Measurements from ENCODE around the gene SLFN5. TPM values are rescaled to one million over a fixed set of nuclear protein-coding genes. Genes with fewer than 3 reads are reported as not detected.

The SLFN5 gene
- total RNA-seq, 2 donors from 2014 or later, result 3.0 to 8.5 TPM

DNA sequence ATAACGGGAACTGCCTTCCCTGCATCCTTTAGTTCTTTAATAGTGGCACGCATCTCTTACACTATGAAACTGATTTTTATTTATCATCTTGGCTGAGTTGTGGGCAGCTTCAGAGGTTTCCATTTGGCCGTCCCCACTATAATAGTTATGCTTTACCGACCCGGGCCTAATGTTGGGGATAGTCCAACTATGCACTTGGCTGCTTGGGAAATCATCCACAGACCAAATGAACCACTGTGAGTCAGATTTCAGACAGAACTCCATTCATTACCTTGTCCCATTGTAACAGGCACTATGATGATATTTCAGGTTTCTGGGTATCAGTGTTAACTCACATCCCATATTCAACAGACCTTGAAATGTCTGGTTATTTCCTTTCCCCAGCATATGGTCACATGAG, 6.1 kb upstream of the SLFN5 start:
- Histone ChIP-seq H3K27me3 (no peaks in the 10 kb centered on the region), H3K36me3 (no peaks in the 10 kb centered on the region), H3K4me3 (no peak overlapping the region), H3K9me3 (no peaks in the 10 kb centered on the region), H3K27ac (no peak overlapping the region), H3K9ac (ENCODE audit: low read depth in 2 of 2, low read length in 2 of 2) (no peak overlapping the region), H3K4me1 (no peaks in the 10 kb centered on the region)
- no peak for DNase-seq
- TF ChIP-seq, protein P1, sequence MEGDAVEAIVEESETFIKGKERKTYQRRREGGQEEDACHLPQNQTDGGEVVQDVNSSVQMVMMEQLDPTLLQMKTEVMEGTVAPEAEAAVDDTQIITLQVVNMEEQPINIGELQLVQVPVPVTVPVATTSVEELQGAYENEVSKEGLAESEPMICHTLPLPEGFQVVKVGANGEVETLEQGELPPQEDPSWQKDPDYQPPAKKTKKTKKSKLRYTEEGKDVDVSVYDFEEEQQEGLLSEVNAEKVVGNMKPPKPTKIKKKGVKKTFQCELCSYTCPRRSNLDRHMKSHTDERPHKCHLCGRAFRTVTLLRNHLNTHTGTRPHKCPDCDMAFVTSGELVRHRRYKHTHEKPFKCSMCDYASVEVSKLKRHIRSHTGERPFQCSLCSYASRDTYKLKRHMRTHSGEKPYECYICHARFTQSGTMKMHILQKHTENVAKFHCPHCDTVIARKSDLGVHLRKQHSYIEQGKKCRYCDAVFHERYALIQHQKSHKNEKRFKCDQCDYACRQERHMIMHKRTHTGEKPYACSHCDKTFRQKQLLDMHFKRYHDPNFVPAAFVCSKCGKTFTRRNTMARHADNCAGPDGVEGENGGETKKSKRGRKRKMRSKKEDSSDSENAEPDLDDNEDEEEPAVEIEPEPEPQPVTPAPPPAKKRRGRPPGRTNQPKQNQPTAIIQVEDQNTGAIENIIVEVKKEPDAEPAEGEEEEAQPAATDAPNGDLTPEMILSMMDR (IDR thresholded peaks at IDR 0.05), result no peak
- intact Hi-C loops (cut with DNase I), result no loop called here

DNA sequence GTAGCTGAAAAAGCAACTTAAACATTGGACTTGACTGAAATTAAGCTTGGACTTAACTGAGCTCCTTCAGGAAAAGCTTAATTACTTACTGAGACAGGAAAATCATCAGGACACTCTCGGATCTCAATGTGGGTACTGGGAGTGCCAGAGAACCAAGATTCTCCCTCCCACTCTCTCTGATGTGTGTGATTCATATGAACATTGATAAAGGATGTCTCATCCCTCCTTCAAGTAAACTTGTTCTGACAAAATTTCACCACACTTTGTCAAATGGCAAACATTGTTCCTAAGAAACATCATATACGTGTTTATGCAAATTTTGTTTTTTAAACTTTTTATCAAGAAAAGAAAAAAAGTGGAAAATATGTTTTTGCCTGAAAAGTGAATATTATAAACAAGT, 4.1 kb upstream of the SLFN5 start:
- Histone ChIP-seq H3K4me1 (no peaks in the 10 kb centered on the region), H3K9ac (ENCODE audit: low read depth in 2 of 2, low read length in 2 of 2) (no peak overlapping the region), H3K36me3 (no peaks in the 10 kb centered on the region), H3K27me3 (no peaks in the 10 kb centered on the region), H3K4me3 (no peak overlapping the region), H3K27ac (no peak overlapping the region), H3K9me3 (no peaks in the 10 kb centered on the region)
- TF ChIP-seq, protein P1 (IDR thresholded peaks at IDR 0.05), result no peak
- intact Hi-C loops (cut with DNase I), result no loop called here
- no peak for DNase-seq

DNA sequence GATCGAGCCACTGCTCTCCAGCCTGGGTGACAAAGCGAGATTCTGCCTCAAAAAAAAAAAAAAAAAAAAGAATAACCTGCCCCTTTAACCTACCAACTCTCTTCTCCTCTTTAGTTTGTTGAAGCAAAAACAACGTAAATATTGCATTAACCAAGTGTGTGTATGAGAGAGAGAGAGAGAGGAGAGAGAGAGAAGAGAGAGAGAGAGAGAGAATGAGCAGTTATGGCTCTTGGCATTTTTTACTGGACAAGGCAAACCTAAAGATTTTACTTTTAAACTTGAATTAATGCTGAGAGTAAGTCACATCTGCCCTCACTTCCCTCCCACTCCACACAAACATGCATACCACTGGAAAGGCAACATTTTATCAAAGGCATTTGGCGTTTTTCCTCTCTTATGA, 3.0 kb upstream of the SLFN5 start:
- no peaks in the 10 kb centered on the region for H3K27me3 ChIP-seq
- H3K4me3 ChIP-seq, result no peak overlapping the region
- no peaks in the 10 kb centered on the region for H3K9me3 ChIP-seq
- no peak overlapping the region for H3K27ac ChIP-seq
- TF ChIP-seq, protein P1 (IDR thresholded peaks at IDR 0.05), result no peak
- no peak for DNase-seq
- H3K9ac ChIP-seq (ENCODE audit: low read depth in 2 of 2, low read length in 2 of 2), result no peak overlapping the region
- no peaks in the 10 kb centered on the region for H3K36me3 ChIP-seq
- H3K4me1 ChIP-seq, result no peaks in the 10 kb centered on the region
- intact Hi-C loops (cut with DNase I), result no loop called here

DNA sequence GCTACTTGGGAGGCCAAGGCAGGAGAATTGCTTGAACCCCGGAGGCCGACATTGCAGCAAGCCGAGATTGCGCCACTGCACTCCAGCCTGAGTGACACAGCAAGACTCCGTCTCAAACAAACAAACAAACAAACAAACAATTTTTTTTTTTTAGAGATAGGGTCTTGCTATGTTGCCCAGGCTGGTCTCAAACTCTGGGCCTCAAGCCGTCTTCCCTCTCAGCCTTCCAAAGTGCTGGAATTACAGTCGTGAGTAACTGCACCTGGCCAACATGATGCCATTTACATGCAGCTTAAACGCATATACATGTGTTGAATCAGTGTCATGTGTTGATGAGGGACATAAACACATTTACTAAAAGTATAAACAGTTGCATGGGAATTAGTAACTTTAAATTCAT, 2.0 kb upstream of the SLFN5 start:
- Histone ChIP-seq H3K36me3 (no peaks in the 10 kb centered on the region), H3K4me3 (no peak overlapping the region), H3K4me1 (no peaks in the 10 kb centered on the region), H3K9me3 (no peaks in the 10 kb centered on the region), H3K27ac (no peak overlapping the region), H3K9ac (ENCODE audit: low read depth in 2 of 2, low read length in 2 of 2) (no peak overlapping the region), H3K27me3 (no peaks in the 10 kb centered on the region)
- TF ChIP-seq, protein P1 (IDR thresholded peaks at IDR 0.05), result no peak
- intact Hi-C loops (cut with DNase I), result no loop called here
- no peak for DNase-seq

DNA sequence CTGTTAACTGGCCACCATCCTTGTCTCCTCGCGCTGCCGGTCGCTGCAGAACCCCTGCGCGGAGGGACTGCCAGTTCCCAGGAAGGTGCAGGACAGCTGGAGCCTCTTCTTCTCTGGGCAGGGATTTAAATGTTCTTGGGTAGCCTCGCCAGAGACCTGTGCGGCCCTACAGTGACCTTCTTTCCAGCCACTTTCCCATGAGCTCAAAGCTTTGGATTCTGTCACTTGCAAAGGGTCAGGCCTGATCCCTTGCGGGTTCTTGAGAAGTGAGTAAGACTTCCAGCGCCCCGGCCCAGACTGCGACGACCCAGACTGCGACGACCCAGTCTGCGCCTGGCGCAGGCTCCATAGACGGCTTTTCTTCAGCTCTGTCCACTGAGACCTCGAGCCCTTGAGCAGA, 1.4 kb upstream of the SLFN5 start:
- no peak for DNase-seq
- no peaks in the 10 kb centered on the region for H3K27me3 ChIP-seq
- intact Hi-C loops (cut with DNase I), result no loop called here
- H3K27ac ChIP-seq, result peak overlapping the region; percentile 92
- no peaks in the 10 kb centered on the region for H3K9me3 ChIP-seq
- H3K9ac ChIP-seq (ENCODE audit: low read depth in 2 of 2, low read length in 2 of 2), result peak overlapping the region; percentile 75 to 91
- H3K4me1 ChIP-seq, result no peaks in the 10 kb centered on the region
- peak overlapping the region; percentile 48 for H3K4me3 ChIP-seq
- TF ChIP-seq, protein P1 (IDR thresholded peaks at IDR 0.05), result no peak
- H3K36me3 ChIP-seq, result no peaks in the 10 kb centered on the region

Data from colonic mucosa (tissue), 4 donors.